Tibial nerve (tissue), 4 donors: Measurements from ENCODE around the gene DNAJB4. TPM values are rescaled to one million over a fixed set of nuclear protein-coding genes. Genes with fewer than 3 reads are reported as not detected.
A peak's percentile ranks its signal among the peaks of the same experiment; 100 is the strongest.
"Not testable (repeated sequence)": the region's sequence is repeated elsewhere in the genome, so short reads cannot be mapped to it uniquely, and the experiment has no call there.

ENCODE experiments used
- DNase-seq, 2 donors: peaks; one replicate each; pipeline ENCODE4 v3.0.0-alpha.2; 2019; ENCODE audit warnings: low spot score in 2 of 2
- H3K27ac ChIP-seq, 4 donors: fragments of 200-600 bp; sonication (generic) in 3 of 4; one replicate each; pipeline ENCODE4 v1.5.1; 2017 to 2019; ENCODE audit warnings: mild to moderate bottlenecking in 1 of 4
- H3K27me3 ChIP-seq, 2 donors: fragments of 200-600 bp; sonication (generic) in 1 of 2; one replicate each; pipeline versions ENCODE4 v1.5.1 to v1.6.0; 2017 to 2019
- H3K36me3 ChIP-seq, 3 donors: fragments of 200-600 bp; sonication (generic); one replicate each; pipeline ENCODE4 v1.5.1; 2018 to 2019
- H3K4me1 ChIP-seq, 4 donors: fragments of 200-600 bp; sonication (generic) in 3 of 4; one replicate each; pipeline ENCODE4 v1.5.1; 2017 to 2019
- H3K4me3 ChIP-seq, 4 donors: fragments of 200-600 bp; sonication (generic) in 3 of 4; one replicate each; pipeline ENCODE4 v1.5.1; 2017 to 2019; ENCODE audit warnings: mild to moderate bottlenecking in 1 of 4, moderate library complexity in 1 of 4
- H3K9me3 ChIP-seq, 4 donors: fragments of 200-600 bp; sonication (generic) in 3 of 4; one replicate each; pipeline ENCODE4 v1.5.1; 2017 to 2019
- EP300 ChIP-seq, 2 donors: sonication (generic); formaldehyde crosslinking; IDR thresholded peaks; one replicate each; pipeline ENCODE4 v1.6.1; 2017; ENCODE audit warnings: antibody characterized with exemption in 2 of 2, mild to moderate bottlenecking in 1 of 2
- POLR2A ChIP-seq, 2 donors: fragments of 450-650 bp; IDR thresholded peaks; one replicate each; pipeline ENCODE4 v1.6.1; 2017; ENCODE audit warnings: antibody characterized with exemption in 2 of 2, mild to moderate bottlenecking in 2 of 2, moderate library complexity in 2 of 2
- WGBS, 2 donors: methylation state at CpG; one replicate each; pipeline ENCODE4 v1.1.5; 2018; 5-methylcytosine and 5-hydroxymethylcytosine counted together
- total RNA-seq, 4 donors: library from RNA; depleted of rRNA; stranded (reverse); fragments of >200 nt; gene quantifications; one replicate each; pipeline ENCODE4 v1.1.0, GENCODE V29; 2016
- TF ChIP-seq, protein P1 (sequence below), 5 experiments: fragments of 200-600 bp in 3 of 5; fragments of 450-650 bp in 2 of 5; sonication (generic) in 3 of 5; IDR thresholded peaks; one replicate each; pipeline ENCODE4 v1.5.1; 2016 to 2019; ENCODE audit warnings: antibody characterized with exemption in 5 of 5, mild to moderate bottlenecking in 3 of 5, moderate library complexity in 2 of 5

DNAJB4 gene
- total RNA-seq, 4 donors from 2014 or later, result 33.9 to 38.0 (median 35.6) TPM

GRCh38 chr1:77976433-77977076 is 28.2 kb upstream of the DNAJB4 start:
- H3K9me3 ChIP-seq, result no peaks in the 10 kb centered on the region
- WGBS, 2 donors, result 87 to 89% methylated on average over 13 of the region's 13 CpGs
- peaks cover 0 to 4% (median 0%) of the 10 kb centered on the region in 3 donors for H3K36me3 ChIP-seq
- no peaks in the 10 kb centered on the region for H3K27me3 ChIP-seq
- peaks cover 0 to 60% (median 43%) of the 10 kb centered on the region in 4 donors for H3K4me1 ChIP-seq
- peak overlapping the region in 2 of 4 donors; percentile 78 to 86 for H3K4me3 ChIP-seq
- no peak for DNase-seq
- H3K27ac ChIP-seq, result peak overlapping the region in 1 of 4 donors; percentile 97
- TF ChIP-seq POLR2A (IDR thresholded peaks at IDR 0.05) (no peak), EP300 (IDR thresholded peaks at IDR 0.05) (no peak)
- TF ChIP-seq, protein P1, sequence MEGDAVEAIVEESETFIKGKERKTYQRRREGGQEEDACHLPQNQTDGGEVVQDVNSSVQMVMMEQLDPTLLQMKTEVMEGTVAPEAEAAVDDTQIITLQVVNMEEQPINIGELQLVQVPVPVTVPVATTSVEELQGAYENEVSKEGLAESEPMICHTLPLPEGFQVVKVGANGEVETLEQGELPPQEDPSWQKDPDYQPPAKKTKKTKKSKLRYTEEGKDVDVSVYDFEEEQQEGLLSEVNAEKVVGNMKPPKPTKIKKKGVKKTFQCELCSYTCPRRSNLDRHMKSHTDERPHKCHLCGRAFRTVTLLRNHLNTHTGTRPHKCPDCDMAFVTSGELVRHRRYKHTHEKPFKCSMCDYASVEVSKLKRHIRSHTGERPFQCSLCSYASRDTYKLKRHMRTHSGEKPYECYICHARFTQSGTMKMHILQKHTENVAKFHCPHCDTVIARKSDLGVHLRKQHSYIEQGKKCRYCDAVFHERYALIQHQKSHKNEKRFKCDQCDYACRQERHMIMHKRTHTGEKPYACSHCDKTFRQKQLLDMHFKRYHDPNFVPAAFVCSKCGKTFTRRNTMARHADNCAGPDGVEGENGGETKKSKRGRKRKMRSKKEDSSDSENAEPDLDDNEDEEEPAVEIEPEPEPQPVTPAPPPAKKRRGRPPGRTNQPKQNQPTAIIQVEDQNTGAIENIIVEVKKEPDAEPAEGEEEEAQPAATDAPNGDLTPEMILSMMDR (IDR thresholded peaks at IDR 0.05), result no peak

GRCh38 chr1:77977989-77978292 is 26.8 kb upstream of the DNAJB4 start:
- Histone ChIP-seq H3K9me3 (no peaks in the 10 kb centered on the region), H3K27me3 (no peaks in the 10 kb centered on the region), H3K27ac (peak overlapping the region; percentile 93 to 99 (median 98)), H3K36me3 (peaks cover 0 to 4% (median 0%) of the 10 kb centered on the region in 3 donors), H3K4me3 (peak overlapping the region; percentile 64 to 86 (median 76)), H3K4me1 (peaks cover 0 to 63% (median 43%) of the 10 kb centered on the region in 4 donors)
- DNase-seq, result no peak
- TF ChIP-seq, protein P1 (IDR thresholded peaks at IDR 0.05), result no peak
- TF ChIP-seq EP300 (IDR thresholded peaks at IDR 0.05) (no peak), POLR2A (IDR thresholded peaks at IDR 0.05) (no peak)
- 0 to 1% methylated on average over 5 of the region's 5 CpGs for WGBS, 2 donors

DNA sequence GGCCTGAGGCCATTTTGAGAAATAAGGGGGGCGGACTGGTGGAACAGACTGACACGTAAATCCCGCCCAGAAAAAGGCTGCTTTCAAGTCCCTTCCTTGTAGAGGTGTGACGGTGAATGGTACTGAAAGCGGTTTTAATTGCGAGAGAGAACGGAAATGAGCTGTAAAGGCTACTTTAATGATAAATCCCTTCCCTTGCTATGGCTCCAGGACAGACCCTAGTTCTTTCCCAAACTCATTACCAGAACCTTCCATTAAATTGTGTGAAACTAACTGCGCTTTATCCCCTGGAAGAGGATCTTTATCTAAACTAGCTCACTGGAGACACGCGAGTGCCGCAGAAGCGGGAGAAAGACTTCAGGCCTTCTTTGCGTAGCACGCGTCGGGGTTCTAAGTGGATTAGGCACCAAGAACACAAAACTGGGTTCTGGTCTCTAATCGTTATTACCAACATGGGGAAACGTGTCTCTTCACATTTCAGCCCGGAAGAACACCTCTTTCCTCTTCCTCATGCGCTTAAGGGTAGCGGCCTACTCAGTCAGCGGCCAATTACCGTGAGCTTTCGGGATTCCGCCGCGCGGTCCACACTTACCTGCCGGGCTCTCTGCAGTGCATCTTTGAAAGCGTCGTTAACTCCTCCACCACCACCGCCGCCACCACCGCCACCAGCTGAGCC is 26.3 kb upstream of the DNAJB4 start:
- H3K4me1 ChIP-seq, result peaks cover 0 to 60% (median 43%) of the 10 kb centered on the region in 4 donors

DNA sequence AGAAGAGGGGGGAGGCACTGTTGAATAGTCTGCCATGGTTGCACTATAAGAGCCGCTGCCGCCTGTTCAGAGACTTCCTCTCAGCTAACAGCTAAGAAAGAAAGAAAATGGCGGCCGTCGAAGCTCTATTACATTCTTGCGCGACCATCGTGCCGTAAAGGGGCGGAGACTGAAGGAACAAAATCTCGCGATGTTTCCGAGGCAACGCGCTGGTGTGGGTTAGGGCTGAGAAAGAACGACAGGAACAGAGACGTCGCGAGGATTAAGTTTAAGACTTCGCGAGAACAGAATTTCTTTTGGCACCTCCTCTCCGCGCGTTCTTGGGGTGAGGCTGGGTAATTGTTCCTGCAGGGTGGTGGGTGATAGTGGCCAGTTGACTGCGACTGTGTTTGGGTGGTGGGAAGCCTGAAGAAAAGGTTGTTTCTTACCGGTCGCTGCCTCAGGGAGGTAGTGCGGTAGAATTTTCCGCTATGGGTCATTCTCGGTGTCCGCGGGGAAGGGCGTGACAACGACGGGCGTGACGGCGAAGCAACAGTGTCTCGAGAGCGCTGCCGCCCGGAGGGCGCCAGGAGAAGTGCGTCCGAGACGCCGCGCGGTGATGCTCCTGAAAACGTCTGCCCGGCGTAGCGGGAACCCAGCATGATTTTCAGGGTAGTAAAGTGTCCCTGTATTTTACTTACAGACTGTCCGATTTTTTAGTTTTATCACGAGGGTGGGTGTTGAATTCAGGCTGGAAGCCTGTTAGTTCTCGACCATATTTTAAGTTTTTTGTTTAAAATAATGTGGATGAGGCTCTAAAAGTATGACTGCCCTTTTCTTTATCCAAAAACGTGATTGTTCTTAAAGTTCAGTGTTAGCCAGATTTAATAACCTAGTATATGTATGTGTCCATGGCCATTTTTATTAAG is 25.5 kb upstream of the DNAJB4 start, which contains the start of gene FUBP1:
FUBP1 (minus strand) TSS at position 104 of the 908 bp plus-strand sequence; CDS start at position 36, 68 bp downstream.
- peaks cover 0 to 4% (median 0%) of the 10 kb centered on the region in 3 donors for H3K36me3 ChIP-seq

More for the DNA sequence above, 26.3 kb upstream of the DNAJB4 start:
- Histone ChIP-seq H3K27ac (peak overlapping the region; percentile 93 to 99 (median 98)), H3K4me3 (peak overlapping the region; percentile 64 to 86 (median 76)), H3K27me3 (no peaks in the 10 kb centered on the region), H3K36me3 (peaks cover 0 to 4% (median 0%) of the 10 kb centered on the region in 3 donors), H3K9me3 (no peaks in the 10 kb centered on the region)
- TF ChIP-seq, protein P1 (IDR thresholded peaks at IDR 0.05), result no peak
- TF ChIP-seq EP300 (IDR thresholded peaks at IDR 0.05) (peak in 1 of 2 donors; percentile 66), POLR2A (IDR thresholded peaks at IDR 0.05) (peak in 1 of 2 donors; percentile 31)
- 0% methylated on average over 33 to 34 of the region's 34 CpGs for WGBS, 2 donors
- peak in 1 of 2 donors; percentile 82 for DNase-seq

DNA sequence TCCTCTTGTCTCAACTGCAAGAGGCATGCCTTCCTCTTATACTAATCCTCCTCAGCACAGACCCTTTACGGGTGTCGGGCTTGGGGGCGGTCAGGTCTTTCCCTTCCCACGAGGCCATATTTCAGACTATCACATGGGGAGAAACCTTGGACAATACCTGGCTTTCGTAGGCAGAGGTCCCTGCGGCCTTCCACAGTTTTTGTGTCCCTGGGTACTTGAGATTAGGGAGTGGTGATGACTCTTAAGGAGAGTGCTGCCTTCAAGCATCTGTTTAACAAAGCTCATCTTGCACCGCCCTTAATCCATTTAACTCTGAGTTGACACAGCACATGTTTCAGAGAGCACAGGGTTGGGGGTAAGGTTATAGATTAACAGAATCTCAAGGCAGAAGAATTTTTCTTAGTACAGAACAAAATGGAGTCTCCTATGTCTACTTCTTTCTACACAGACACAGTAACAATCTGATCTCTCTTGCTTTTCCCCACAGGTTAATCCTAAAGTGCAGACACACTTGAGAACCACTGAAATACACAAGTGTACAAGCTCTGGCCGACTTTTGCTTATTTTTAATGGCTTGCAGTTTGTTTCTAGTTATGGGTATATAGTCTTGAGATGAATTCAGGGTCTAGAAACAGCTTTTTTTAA is 21.3 kb upstream of the DNAJB4 start:
- WGBS, 2 donors, result 76 to 79% methylated on average over 8 of the region's 8 CpGs
- H3K9me3 ChIP-seq, DNase-seq, H3K36me3 ChIP-seq, H3K4me3 ChIP-seq, H3K27me3 ChIP-seq: not testable (repeated sequence)
- peak overlapping the region in 2 of 4 donors; percentile 2 to 76 for H3K27ac ChIP-seq
- H3K4me1 ChIP-seq, result peaks cover 0 to 40% (median 11%) of the 10 kb centered on the region in 4 donors

More for the DNA sequence above, 25.5 kb upstream of the DNAJB4 start, which contains the start of gene FUBP1:
- H3K9me3 ChIP-seq, result no peaks in the 10 kb centered on the region
- H3K4me1 ChIP-seq, result peaks cover 0 to 61% (median 42%) of the 10 kb centered on the region in 4 donors
- 0% methylated on average over 57 of the region's 57 CpGs for WGBS, 2 donors
- TF ChIP-seq, protein P1 (IDR thresholded peaks at IDR 0.05), result peak; percentile 64 to 91 (median 85)
- TF ChIP-seq POLR2A (IDR thresholded peaks at IDR 0.05) (peak; percentile 55 to 89), EP300 (IDR thresholded peaks at IDR 0.05) (peak; percentile 43 to 97)
- peak within 1 kb of the TSS; percentile 93 to 99 (median 98) for H3K27ac ChIP-seq
- peak within 1 kb of the TSS; percentile 64 to 86 (median 76) for H3K4me3 ChIP-seq
- no peaks in the 10 kb centered on the region for H3K27me3 ChIP-seq
- DNase-seq, result peak; percentile 92 to 97
